H9 (cell line): Measurements from ENCODE around the gene CNOT11. TPM values are rescaled to one million over a fixed set of nuclear protein-coding genes. Genes with fewer than 3 reads are reported as not detected.
"Not testable (repeated sequence)": the region's sequence is repeated elsewhere in the genome, so short reads cannot be mapped to it uniquely, and the experiment has no call there.

Experiments used
- DNase-seq: peaks from one replicate; pipeline ENCODE4 v3.0.0-alpha.2; 2017
- H2AFZ ChIP-seq: one replicate; pipeline ENCODE4 v1.6.1; 2013; ENCODE audit warnings: mild to moderate bottlenecking, low read length, control low read depth, moderate library complexity
- H2AK5ac ChIP-seq: 2 replicates; pipeline ENCODE4 v1.6.1; 2013; ENCODE audit warnings: low read length, control low read depth, mixed read lengths; ENCODE audit not compliant: insufficient read length
- H2BK120ac ChIP-seq: one replicate; pipeline ENCODE4 v1.6.1; 2013; ENCODE audit warnings: low read depth, mild to moderate bottlenecking, low read length, control low read depth, inconsistent platforms; ENCODE audit not compliant: poor library complexity, severe bottlenecking
- H2BK12ac ChIP-seq: 2 replicates; pipeline ENCODE4 v1.6.1; 2013; ENCODE audit warnings: low read length, control low read depth, mixed read lengths, low read depth; ENCODE audit not compliant: insufficient read length
- H2BK15ac ChIP-seq: 2 replicates; pipeline ENCODE4 v1.6.1; 2013; ENCODE audit warnings: low read depth, low read length, control low read depth
- H2BK20ac ChIP-seq: one replicate; pipeline ENCODE4 v1.6.1; 2013; ENCODE audit warnings: low read depth, mild to moderate bottlenecking, low read length, control low read depth, inconsistent platforms; ENCODE audit not compliant: poor library complexity, severe bottlenecking
- H2BK5ac ChIP-seq: 2 replicates; pipeline ENCODE4 v1.6.1; 2013; ENCODE audit warnings: low read length, control low read depth, mixed read lengths; ENCODE audit not compliant: insufficient read length
- H3K14ac ChIP-seq: 2 replicates; pipeline ENCODE4 v1.6.1; 2013; ENCODE audit warnings: low read length, control low read depth; ENCODE audit not compliant: insufficient read depth
- H3K18ac ChIP-seq: 2 replicates; pipeline ENCODE4 v1.6.1; 2013; ENCODE audit warnings: low read depth, mild to moderate bottlenecking, mixed read lengths, low read length, control low read depth; ENCODE audit not compliant: insufficient read length
- H3K23ac ChIP-seq: 2 replicates; pipeline ENCODE4 v1.6.1; 2013; ENCODE audit warnings: low read length, control low read depth, mixed read lengths, low read depth; ENCODE audit not compliant: insufficient read length
- H3K23me2 ChIP-seq: 2 replicates; pipeline ENCODE4 v1.6.1; 2013; ENCODE audit warnings: low read depth, mild to moderate bottlenecking, mixed read lengths, low read length, control low read depth; ENCODE audit not compliant: insufficient read length, poor library complexity, severe bottlenecking
- H3K27ac ChIP-seq: 2 replicates; pipeline ENCODE4 v1.5.1; 2013; ENCODE audit warnings: low read length, control low read depth, mixed read lengths, low read depth; ENCODE audit not compliant: insufficient read length
- H3K27me3 ChIP-seq: 2 replicates; pipeline ENCODE4 v1.6.1; 2013; ENCODE audit warnings: low read length, control low read depth, inconsistent platforms; ENCODE audit not compliant: insufficient read depth
- H3K4ac ChIP-seq: 2 replicates; pipeline ENCODE4 v1.6.1; 2013; ENCODE audit warnings: low read depth, mild to moderate bottlenecking, control low read depth, inconsistent platforms, low read length, moderate library complexity
- H3K4me1 ChIP-seq: 2 replicates; pipeline ENCODE4 v1.6.1; 2013; ENCODE audit warnings: low read length, control low read depth, inconsistent platforms; ENCODE audit not compliant: insufficient read depth
- H3K4me2 ChIP-seq: 2 replicates; pipeline ENCODE4 v1.6.1; 2013; ENCODE audit warnings: low read length, control low read depth, mixed read lengths; ENCODE audit not compliant: insufficient read length, insufficient read depth
- H3K56ac ChIP-seq: 2 replicates; pipeline ENCODE4 v1.6.1; 2013; ENCODE audit warnings: low read depth, mild to moderate bottlenecking, mixed read lengths, low read length, control low read depth; ENCODE audit not compliant: insufficient read length
- H3K79me1 ChIP-seq: 2 replicates; pipeline ENCODE4 v1.6.1; 2013; ENCODE audit warnings: low read depth, mild to moderate bottlenecking, moderate library complexity, low read length, control low read depth, inconsistent platforms; ENCODE audit not compliant: insufficient read depth, poor library complexity, severe bottlenecking
- H3K79me2 ChIP-seq: 2 replicates; pipeline ENCODE4 v1.6.1; 2013; ENCODE audit warnings: low read length, control low read depth, inconsistent platforms; ENCODE audit not compliant: insufficient read depth
- H3K9ac ChIP-seq: 2 replicates; pipeline ENCODE4 v1.6.1; 2013; ENCODE audit warnings: low read length, control low read depth, mixed read lengths; ENCODE audit not compliant: insufficient read length; ENCODE audit errors: extremely low read depth
- H3K9me3 ChIP-seq: one replicate; pipeline ENCODE4 v1.6.1; 2013; ENCODE audit warnings: low read depth, low read length, inconsistent platforms; ENCODE audit not compliant: control insufficient read depth
- H3T11ph ChIP-seq: one replicate; pipeline ENCODE4 v1.6.1; 2013; ENCODE audit warnings: mild to moderate bottlenecking, low read length, control low read depth, inconsistent platforms
- H4K20me1 ChIP-seq: one replicate; pipeline ENCODE4 v1.6.1; 2013; ENCODE audit not compliant: control insufficient read depth, insufficient read length, insufficient read depth
- H4K5ac ChIP-seq: 2 replicates; pipeline ENCODE4 v1.6.1; 2013; ENCODE audit warnings: low read depth, mild to moderate bottlenecking, mixed read lengths, low read length, control low read depth; ENCODE audit not compliant: insufficient read length
- H4K8ac ChIP-seq: replicated peaks from 2 replicates; pipeline ENCODE4 v1.6.1; 2013; ENCODE audit warnings: low read length, control low read depth, mixed read lengths, low read depth; ENCODE audit not compliant: insufficient read length
- H4K91ac ChIP-seq: 2 replicates; pipeline ENCODE4 v1.6.1; 2013; ENCODE audit warnings: low read depth, mild to moderate bottlenecking, moderate library complexity, mixed read lengths, low read length, control low read depth; ENCODE audit not compliant: insufficient read length
- H3K27ac Mint-ChIP-seq, 3 experiments: 2 replicates in 2 of 3; 3 replicates in 1 of 3; pipeline ENCODE4 v1.8.0; 2020 to 2021; ENCODE audit warnings: mixed read lengths in 3 of 3, mild to moderate bottlenecking in 1 of 3, moderate library complexity in 1 of 3
- H3K27me3 Mint-ChIP-seq: 2 replicates; pipeline ENCODE4 v1.8.0; 2021; ENCODE audit warnings: low read depth, mild to moderate bottlenecking, moderate library complexity, mixed read lengths
- H3K36me3 Mint-ChIP-seq, 3 experiments: 2 replicates in 2 of 3; 3 replicates in 1 of 3; pipeline ENCODE4 v1.8.0; 2020 to 2021; ENCODE audit warnings: low read depth in 3 of 3, mixed read lengths in 3 of 3; ENCODE audit not compliant: insufficient read depth in 1 of 3
- H3K4me1 Mint-ChIP-seq, 2 experiments: 2 replicates each; pipeline ENCODE4 v1.8.0; 2020; ENCODE audit warnings: mixed read lengths in 2 of 2
- H3K4me3 Mint-ChIP-seq, 2 experiments: 2 replicates in 1 of 2; 3 replicates in 1 of 2; pipeline ENCODE4 v1.8.0; 2020 to 2021; ENCODE audit warnings: mild to moderate bottlenecking in 2 of 2, mixed read lengths in 2 of 2, moderate library complexity in 1 of 2
- H3K9me3 Mint-ChIP-seq, 2 experiments: 2 replicates in 1 of 2; 3 replicates in 1 of 2; pipeline ENCODE4 v1.8.0; 2020; ENCODE audit warnings: mild to moderate bottlenecking in 2 of 2, mixed read lengths in 2 of 2, moderate library complexity in 1 of 2
- WGBS: extraction: QIAGEN DNeasy Blood & Tissue Kit; methylation state at CpG from one replicate; pipeline ENCODE4 v1.1.7; 2013; ENCODE audit warnings: missing lambda C conversion rate, low lambda C conversion rate, mixed read lengths; ENCODE audit not compliant: insufficient read length; ENCODE audit errors: extremely low coverage; 5-methylcytosine and 5-hydroxymethylcytosine counted together
- total RNA-seq: library from RNA; stranded (reverse); gene quantifications from 2 replicates; pipeline ENCODE4 v1.2.1, GENCODE V29; 2021

Gene CNOT11
- total RNA-seq, 1 experiment from 2014 or later: 46.8 TPM

- not testable (repeated sequence) for H2BK5ac ChIP-seq, H3K27ac Mint-ChIP-seq, H3K36me3 Mint-ChIP-seq, H3K4ac ChIP-seq, H4K8ac ChIP-seq, DNase-seq, H2BK15ac ChIP-seq, H3K18ac ChIP-seq, H3K9ac ChIP-seq, H3K27me3 ChIP-seq, H2AK5ac ChIP-seq, H3K23ac ChIP-seq, H4K91ac ChIP-seq, H3K4me2 ChIP-seq, H3K23me2 ChIP-seq, H3K4me3 Mint-ChIP-seq, H2BK12ac ChIP-seq, H4K5ac ChIP-seq, H3K9me3 Mint-ChIP-seq, H3K79me2 ChIP-seq, H3K9me3 ChIP-seq, H3K4me1 ChIP-seq, H3K79me1 ChIP-seq, H3K14ac ChIP-seq, H4K20me1 ChIP-seq, H3K27ac ChIP-seq, H2AFZ ChIP-seq, H3K27me3 Mint-ChIP-seq, H2BK20ac ChIP-seq, H3T11ph ChIP-seq, H3K56ac ChIP-seq, H2BK120ac ChIP-seq
- peaks cover 12 to 27% of the 10 kb centered on the region in 2 experiments for H3K4me1 Mint-ChIP-seq
- WGBS: no CpG with 5 or more reads among the region's 12 CpGs
Measured at GRCh38 chr2:101244899-101245298, 7.8 kb upstream of the CNOT11 start.

GRCh38 chr2:101245468-101245867 is 7.2 kb upstream of the CNOT11 start:
- H3K14ac ChIP-seq, H3K27ac Mint-ChIP-seq, H3K4me1 ChIP-seq, H2BK12ac ChIP-seq, H3K79me2 ChIP-seq, H4K8ac ChIP-seq, H3K4me3 Mint-ChIP-seq, H3K79me1 ChIP-seq, H2AFZ ChIP-seq, H3K23me2 ChIP-seq, H3K27me3 ChIP-seq, H3K27me3 Mint-ChIP-seq, H2BK15ac ChIP-seq, H3K9me3 ChIP-seq, H3K9me3 Mint-ChIP-seq, H3K27ac ChIP-seq, H3K23ac ChIP-seq, H3K4ac ChIP-seq, H4K91ac ChIP-seq, H2BK5ac ChIP-seq, H3K18ac ChIP-seq, H3T11ph ChIP-seq, H2BK120ac ChIP-seq, H2AK5ac ChIP-seq, H3K4me2 ChIP-seq, DNase-seq, H3K56ac ChIP-seq, H4K20me1 ChIP-seq, H3K9ac ChIP-seq, H3K36me3 Mint-ChIP-seq, H2BK20ac ChIP-seq, H4K5ac ChIP-seq: not testable (repeated sequence)
- WGBS: no CpG with 5 or more reads among the region's 5 CpGs
- H3K4me1 Mint-ChIP-seq: peaks cover 13 to 24% of the 10 kb centered on the region in 2 experiments
